Medulla oblongata (tissue), 1 donor: Measurements from ENCODE around the gene DRC3.

Source experiments
- DNase-seq: peaks from one replicate; pipeline ENCODE4 v3.0.0-alpha.2; 2015; ENCODE audit errors: extremely low spot score

The DRC3 gene

DNA sequence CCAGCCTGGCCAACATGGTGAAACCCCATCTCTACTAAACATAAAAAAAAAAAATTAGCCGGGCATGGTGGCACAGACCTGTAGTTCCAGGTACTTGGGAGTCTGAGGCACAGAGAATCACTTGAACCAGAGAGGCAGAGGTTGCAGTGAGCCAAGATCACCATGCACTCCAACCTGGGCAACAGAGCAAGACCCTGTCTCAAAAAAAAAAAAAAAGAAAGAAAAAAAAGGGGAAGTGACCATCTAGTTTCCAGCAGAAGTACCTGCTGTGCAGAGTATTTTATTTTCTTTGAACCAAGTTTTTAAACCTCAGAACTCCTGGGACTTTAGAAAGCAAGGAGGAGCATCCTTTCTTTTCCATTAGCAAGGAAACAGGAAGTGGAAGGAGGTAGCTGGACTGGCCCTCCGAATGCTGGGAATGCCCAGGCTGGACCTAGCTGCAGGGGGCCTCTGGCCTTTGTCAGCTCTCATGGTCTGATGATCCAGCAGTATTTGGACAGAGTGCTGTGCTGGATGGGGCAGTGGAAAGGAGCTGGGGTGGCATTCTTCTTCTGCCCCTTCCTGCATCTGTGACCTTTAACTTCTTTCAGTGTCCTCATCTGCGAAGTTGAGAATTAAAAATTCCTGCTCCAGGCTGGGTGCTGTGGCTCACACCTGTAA is 73.2 kb downstream of the DRC3 start:
- DNase-seq, result no peak

GRCh38 chr17:18055597-18055996 is 82.9 kb downstream of the DRC3 start:
- DNase-seq, result no peak

- no peak for DNase-seq
These were observed 83.6 kb downstream of the DRC3 start for GRCh38 chr17:18056214-18056613.

DNA sequence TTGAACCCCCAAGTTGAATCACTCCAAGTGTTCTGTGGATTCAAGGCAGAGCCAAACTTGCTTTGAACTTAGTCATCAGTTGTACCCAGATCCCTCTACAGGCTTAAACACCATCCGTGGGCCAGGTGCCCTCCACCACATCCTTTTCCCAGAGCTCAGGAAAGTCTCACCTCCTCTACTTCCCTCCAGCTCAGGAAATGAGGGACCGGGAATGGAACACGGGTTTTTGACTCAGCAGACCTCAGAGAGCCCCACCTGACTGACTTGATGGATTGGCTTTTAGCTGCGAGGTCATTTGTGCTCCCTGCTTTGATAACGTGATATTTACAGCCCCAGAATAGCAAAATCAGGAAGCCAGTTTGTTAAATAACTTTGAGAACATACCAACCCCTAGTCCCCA is 86.6 kb downstream of the DRC3 start:
- DNase-seq, result no peak

DNA sequence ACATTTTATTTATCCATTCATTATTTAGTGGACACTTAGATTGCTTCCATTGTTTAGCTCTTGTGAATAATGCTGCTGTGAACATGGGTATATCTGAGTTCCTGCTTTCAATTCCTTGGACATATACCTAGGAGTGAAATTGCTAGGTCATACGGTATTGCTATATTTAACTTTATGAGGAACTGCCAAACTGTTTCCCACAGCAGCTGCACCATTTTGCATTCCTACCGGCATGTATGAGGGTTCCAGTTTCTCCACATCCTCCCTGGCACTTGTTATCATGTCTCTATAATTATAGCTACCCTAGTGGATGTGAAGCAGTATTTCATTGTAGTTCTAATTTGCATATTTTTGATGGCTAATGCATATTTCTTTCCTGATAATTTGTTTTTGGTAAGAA is 91.4 kb downstream of the DRC3 start:
- DNase-seq, result no peak

- no peak for DNase-seq
These were observed 92.9 kb downstream of the DRC3 start for GRCh38 chr17:18065546-18065945.
